H1 (cell line): ENCODE results near the gene CSNK1D.

Source experiments
- CHD2 ChIP-seq: IDR thresholded peaks from 2 replicates; pipeline ENCODE4 v1.6.1; 2012; ENCODE audit warnings: low read length, improper control_type of control experiment
- EP300 ChIP-seq, 2 experiments: IDR thresholded peaks; 1 replicate in 1 of 2; 2 replicates in 1 of 2; pipeline ENCODE4 v1.6.1; 2011 to 2012; ENCODE audit warnings: low read depth in 2 of 2, low read length in 2 of 2, mild to moderate bottlenecking in 2 of 2, borderline replicate concordance in 1 of 2, inconsistent platforms in 1 of 2, moderate library complexity in 1 of 2
- GTF2F1 ChIP-seq: IDR thresholded peaks from 2 replicates; pipeline ENCODE4 v1.6.1; 2012; ENCODE audit warnings: low read depth, low read length, improper control_type of control experiment, borderline replicate concordance
- JUND ChIP-seq: IDR thresholded peaks from 2 replicates; pipeline ENCODE4 v1.6.1; 2011; ENCODE audit warnings: mild to moderate bottlenecking, improper control_type of control experiment, low read length
- SP1 ChIP-seq: IDR thresholded peaks from 2 replicates; pipeline ENCODE4 v1.6.1; 2011; ENCODE audit warnings: low read depth, low read length
- SP2 ChIP-seq: IDR thresholded peaks from 2 replicates; pipeline ENCODE4 v1.6.1; 2012; ENCODE audit warnings: mild to moderate bottlenecking, low read length, inconsistent platforms
- TF ChIP-seq, protein P1 (sequence below): fragments of 300-600 bp; sonication (generic); IDR thresholded peaks from 2 replicates; pipeline ENCODE4 v1.7.1; 2012; ENCODE audit warnings: low read length, moderate library complexity, mild to moderate bottlenecking, inconsistent platforms; ENCODE audit not compliant: insufficient replicate concordance
- TF ChIP-seq, protein P2 (sequence below), 3 experiments: IDR thresholded peaks; 1 replicate in 2 of 3; 2 replicates in 1 of 3; pipeline versions ENCODE4 v1.5.1 to v1.6.1; 2011; ENCODE audit warnings: low read length in 3 of 3, mild to moderate bottlenecking in 3 of 3, inconsistent platforms in 2 of 3, low read depth in 1 of 3, moderate library complexity in 1 of 3; ENCODE audit not compliant: insufficient read depth in 1 of 3; ENCODE audit errors: control extremely low read depth in 1 of 3
- TF ChIP-seq, protein P3 (sequence below): IDR thresholded peaks from 2 replicates; pipeline ENCODE4 v1.6.1; 2012; ENCODE audit warnings: inconsistent platforms
- TF ChIP-seq, protein P4 (sequence below): IDR thresholded peaks from 2 replicates; pipeline ENCODE4 v1.6.1; 2011; ENCODE audit warnings: low read depth, mild to moderate bottlenecking, low read length; ENCODE audit not compliant: insufficient read depth

GRCh38 chr17:82277851-82278250 is 4.4 kb upstream of the CSNK1D start:
- TF ChIP-seq SP2 (no peak), GTF2F1 (no peak), CHD2 (no peak), SP1 (no peak), JUND (no peak), EP300 (IDR thresholded peaks at IDR 0.05; ENCODE audit: borderline replicate concordance in 1 of 2, low read depth in 2 of 2, low read length in 2 of 2) (no peak)
- TF ChIP-seq, protein P1, sequence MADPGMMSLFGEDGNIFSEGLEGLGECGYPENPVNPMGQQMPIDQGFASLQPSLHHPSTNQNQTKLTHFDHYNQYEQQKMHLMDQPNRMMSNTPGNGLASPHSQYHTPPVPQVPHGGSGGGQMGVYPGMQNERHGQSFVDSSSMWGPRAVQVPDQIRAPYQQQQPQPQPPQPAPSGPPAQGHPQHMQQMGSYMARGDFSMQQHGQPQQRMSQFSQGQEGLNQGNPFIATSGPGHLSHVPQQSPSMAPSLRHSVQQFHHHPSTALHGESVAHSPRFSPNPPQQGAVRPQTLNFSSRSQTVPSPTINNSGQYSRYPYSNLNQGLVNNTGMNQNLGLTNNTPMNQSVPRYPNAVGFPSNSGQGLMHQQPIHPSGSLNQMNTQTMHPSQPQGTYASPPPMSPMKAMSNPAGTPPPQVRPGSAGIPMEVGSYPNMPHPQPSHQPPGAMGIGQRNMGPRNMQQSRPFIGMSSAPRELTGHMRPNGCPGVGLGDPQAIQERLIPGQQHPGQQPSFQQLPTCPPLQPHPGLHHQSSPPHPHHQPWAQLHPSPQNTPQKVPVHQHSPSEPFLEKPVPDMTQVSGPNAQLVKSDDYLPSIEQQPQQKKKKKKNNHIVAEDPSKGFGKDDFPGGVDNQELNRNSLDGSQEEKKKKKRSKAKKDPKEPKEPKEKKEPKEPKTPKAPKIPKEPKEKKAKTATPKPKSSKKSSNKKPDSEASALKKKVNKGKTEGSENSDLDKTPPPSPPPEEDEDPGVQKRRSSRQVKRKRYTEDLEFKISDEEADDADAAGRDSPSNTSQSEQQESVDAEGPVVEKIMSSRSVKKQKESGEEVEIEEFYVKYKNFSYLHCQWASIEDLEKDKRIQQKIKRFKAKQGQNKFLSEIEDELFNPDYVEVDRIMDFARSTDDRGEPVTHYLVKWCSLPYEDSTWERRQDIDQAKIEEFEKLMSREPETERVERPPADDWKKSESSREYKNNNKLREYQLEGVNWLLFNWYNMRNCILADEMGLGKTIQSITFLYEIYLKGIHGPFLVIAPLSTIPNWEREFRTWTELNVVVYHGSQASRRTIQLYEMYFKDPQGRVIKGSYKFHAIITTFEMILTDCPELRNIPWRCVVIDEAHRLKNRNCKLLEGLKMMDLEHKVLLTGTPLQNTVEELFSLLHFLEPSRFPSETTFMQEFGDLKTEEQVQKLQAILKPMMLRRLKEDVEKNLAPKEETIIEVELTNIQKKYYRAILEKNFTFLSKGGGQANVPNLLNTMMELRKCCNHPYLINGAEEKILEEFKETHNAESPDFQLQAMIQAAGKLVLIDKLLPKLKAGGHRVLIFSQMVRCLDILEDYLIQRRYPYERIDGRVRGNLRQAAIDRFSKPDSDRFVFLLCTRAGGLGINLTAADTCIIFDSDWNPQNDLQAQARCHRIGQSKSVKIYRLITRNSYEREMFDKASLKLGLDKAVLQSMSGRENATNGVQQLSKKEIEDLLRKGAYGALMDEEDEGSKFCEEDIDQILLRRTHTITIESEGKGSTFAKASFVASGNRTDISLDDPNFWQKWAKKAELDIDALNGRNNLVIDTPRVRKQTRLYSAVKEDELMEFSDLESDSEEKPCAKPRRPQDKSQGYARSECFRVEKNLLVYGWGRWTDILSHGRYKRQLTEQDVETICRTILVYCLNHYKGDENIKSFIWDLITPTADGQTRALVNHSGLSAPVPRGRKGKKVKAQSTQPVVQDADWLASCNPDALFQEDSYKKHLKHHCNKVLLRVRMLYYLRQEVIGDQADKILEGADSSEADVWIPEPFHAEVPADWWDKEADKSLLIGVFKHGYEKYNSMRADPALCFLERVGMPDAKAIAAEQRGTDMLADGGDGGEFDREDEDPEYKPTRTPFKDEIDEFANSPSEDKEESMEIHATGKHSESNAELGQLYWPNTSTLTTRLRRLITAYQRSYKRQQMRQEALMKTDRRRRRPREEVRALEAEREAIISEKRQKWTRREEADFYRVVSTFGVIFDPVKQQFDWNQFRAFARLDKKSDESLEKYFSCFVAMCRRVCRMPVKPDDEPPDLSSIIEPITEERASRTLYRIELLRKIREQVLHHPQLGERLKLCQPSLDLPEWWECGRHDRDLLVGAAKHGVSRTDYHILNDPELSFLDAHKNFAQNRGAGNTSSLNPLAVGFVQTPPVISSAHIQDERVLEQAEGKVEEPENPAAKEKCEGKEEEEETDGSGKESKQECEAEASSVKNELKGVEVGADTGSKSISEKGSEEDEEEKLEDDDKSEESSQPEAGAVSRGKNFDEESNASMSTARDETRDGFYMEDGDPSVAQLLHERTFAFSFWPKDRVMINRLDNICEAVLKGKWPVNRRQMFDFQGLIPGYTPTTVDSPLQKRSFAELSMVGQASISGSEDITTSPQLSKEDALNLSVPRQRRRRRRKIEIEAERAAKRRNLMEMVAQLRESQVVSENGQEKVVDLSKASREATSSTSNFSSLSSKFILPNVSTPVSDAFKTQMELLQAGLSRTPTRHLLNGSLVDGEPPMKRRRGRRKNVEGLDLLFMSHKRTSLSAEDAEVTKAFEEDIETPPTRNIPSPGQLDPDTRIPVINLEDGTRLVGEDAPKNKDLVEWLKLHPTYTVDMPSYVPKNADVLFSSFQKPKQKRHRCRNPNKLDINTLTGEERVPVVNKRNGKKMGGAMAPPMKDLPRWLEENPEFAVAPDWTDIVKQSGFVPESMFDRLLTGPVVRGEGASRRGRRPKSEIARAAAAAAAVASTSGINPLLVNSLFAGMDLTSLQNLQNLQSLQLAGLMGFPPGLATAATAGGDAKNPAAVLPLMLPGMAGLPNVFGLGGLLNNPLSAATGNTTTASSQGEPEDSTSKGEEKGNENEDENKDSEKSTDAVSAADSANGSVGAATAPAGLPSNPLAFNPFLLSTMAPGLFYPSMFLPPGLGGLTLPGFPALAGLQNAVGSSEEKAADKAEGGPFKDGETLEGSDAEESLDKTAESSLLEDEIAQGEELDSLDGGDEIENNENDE = no peak
- TF ChIP-seq, protein P2, sequence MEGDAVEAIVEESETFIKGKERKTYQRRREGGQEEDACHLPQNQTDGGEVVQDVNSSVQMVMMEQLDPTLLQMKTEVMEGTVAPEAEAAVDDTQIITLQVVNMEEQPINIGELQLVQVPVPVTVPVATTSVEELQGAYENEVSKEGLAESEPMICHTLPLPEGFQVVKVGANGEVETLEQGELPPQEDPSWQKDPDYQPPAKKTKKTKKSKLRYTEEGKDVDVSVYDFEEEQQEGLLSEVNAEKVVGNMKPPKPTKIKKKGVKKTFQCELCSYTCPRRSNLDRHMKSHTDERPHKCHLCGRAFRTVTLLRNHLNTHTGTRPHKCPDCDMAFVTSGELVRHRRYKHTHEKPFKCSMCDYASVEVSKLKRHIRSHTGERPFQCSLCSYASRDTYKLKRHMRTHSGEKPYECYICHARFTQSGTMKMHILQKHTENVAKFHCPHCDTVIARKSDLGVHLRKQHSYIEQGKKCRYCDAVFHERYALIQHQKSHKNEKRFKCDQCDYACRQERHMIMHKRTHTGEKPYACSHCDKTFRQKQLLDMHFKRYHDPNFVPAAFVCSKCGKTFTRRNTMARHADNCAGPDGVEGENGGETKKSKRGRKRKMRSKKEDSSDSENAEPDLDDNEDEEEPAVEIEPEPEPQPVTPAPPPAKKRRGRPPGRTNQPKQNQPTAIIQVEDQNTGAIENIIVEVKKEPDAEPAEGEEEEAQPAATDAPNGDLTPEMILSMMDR (IDR thresholded peaks at IDR 0.05; ENCODE audit: control extremely low read depth in 1 of 3, insufficient read depth in 1 of 3, low read depth in 1 of 3, low read length in 3 of 3) = no peak
- TF ChIP-seq, protein P3, sequence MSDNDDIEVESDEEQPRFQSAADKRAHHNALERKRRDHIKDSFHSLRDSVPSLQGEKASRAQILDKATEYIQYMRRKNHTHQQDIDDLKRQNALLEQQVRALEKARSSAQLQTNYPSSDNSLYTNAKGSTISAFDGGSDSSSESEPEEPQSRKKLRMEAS = no peak
- TF ChIP-seq, protein P4, sequence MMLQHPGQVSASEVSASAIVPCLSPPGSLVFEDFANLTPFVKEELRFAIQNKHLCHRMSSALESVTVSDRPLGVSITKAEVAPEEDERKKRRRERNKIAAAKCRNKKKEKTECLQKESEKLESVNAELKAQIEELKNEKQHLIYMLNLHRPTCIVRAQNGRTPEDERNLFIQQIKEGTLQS = no peak
